GM18526 (cell line): ENCODE results near the gene ZGPAT.

Experiments used
- POLR2A ChIP-seq: IDR thresholded peaks from 3 replicates; pipeline ENCODE4 v1.6.1; 2011; ENCODE audit not compliant: insufficient read length; ENCODE audit errors: extremely low read depth

The ZGPAT gene

DNA sequence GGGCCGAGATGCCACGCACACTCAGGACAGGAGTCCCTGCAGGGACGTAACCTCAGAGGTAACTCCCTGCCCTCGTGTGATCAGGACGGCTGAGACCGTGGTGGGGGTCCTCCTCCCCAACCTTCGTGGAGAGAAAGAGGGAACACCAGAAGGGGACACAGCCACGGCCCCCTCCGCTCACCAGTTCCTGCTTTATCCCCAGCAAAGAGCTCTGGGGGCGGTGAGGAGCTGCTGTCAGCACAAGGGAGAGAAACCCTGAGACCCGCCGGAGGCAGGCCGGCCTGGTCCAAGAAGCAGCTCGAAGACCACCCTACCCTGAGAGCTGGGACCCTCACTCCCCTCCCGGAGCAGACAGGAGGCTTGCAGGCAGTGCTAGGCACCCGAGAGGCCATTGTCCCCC, 76.1 kb downstream of the ZGPAT start:
- TF ChIP-seq POLR2A = no peak

DNA sequence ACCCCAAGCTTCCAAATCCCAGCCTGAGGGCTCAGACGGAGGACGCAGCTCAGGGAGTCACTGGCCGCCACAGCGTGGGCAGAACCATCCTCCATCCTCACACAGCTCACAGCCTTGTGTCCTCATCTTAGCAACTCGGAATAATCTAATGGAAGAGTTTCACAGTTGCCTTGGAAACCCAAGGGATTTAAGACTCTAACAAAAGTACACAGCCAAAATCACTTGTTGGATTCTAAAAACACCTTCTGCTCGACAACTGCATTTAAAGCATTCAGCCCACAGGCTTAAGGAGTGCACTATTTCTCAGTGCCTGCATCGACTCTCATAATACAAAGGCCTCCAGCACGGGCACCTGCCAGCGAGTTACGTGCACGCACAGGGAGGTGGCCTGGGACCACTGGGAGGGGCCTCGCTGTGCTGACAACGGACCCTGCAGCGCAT, 77.9 kb downstream of the ZGPAT start:
- no peak for TF ChIP-seq POLR2A
